Measurements from ENCODE around the gene CBR1. TPM values are rescaled to one million over a fixed set of nuclear protein-coding genes. Genes with fewer than 3 reads are reported as not detected.

CBR1 gene
- total and polyA plus RNA-seq, 2 of the 13 experiments (the other 11 are each of a cell fraction or from before 2014, with no cell fraction given): 33.7 to 38.7 TPM

- TF ChIP-seq ZNF646 (CRISPR knock-in tag; IDR thresholded peaks at IDR 0.05) (no peak), TBX3 (IDR thresholded peaks at IDR 0.05; ENCODE audit: borderline replicate concordance) (0 out of 2 replicates have a peak, but pooled peaks have one; percentile 14), ZNF724P (CRISPR knock-in tag; IDR thresholded peaks at IDR 0.05; ENCODE audit: borderline replicate concordance) (no peak), ZNF431 (CRISPR knock-in tag; IDR thresholded peaks at IDR 0.05; ENCODE audit: borderline replicate concordance, low read depth) (no peak), ELF1 (CRISPR knock-in tag; IDR thresholded peaks at IDR 0.05) (peak; percentile 74), ZNF589 (CRISPR knock-in tag; conservative IDR thresholded peaks at IDR 0.05) (no peak), ZNF326 (CRISPR knock-in tag; IDR thresholded peaks at IDR 0.05; ENCODE audit: borderline replicate concordance) (no peak), MYNN (CRISPR knock-in tag; IDR thresholded peaks at IDR 0.05; ENCODE audit: low read depth) (no peak), ZNF484 (CRISPR knock-in tag; IDR thresholded peaks at IDR 0.05; ENCODE audit: borderline replicate concordance, low read depth) (no peak), ZNF574 (CRISPR knock-in tag; IDR thresholded peaks at IDR 0.05) (no peak), CREB1 (IDR thresholded peaks at IDR 0.05) (no peak), CREB1 (CRISPR knock-in tag; IDR thresholded peaks at IDR 0.05) (no peak), ARID2 (CRISPR knock-in tag; IDR thresholded peaks at IDR 0.05; ENCODE audit: borderline replicate concordance) (no peak), ZZZ3 (CRISPR knock-in tag; IDR thresholded peaks at IDR 0.05; ENCODE audit: borderline replicate concordance) (no peak), ZNF781 (CRISPR knock-in tag; IDR thresholded peaks at IDR 0.05; ENCODE audit: borderline replicate concordance, not compliant biosample characterization) (no peak), PAXIP1 (CRISPR knock-in tag; conservative IDR thresholded peaks at IDR 0.05) (peak; percentile 87), ZNF644 (CRISPR knock-in tag; IDR thresholded peaks at IDR 0.05; ENCODE audit: low read depth) (no peak), AHR (CRISPR knock-in tag; IDR thresholded peaks at IDR 0.05) (no peak)
These were observed 4.3 kb upstream of the CBR1 start (continued) for GRCh38 chr21:36065497-36066036.
